HG02759 (cell line): ENCODE results near the gene PROCA1.

Source experiments
- ATAC-seq: cut with Tn5 transposase; IDR thresholded peaks from one replicate; pipeline ENCODE4 v1.9.1; 2021; ENCODE audit warnings: mild to moderate bottlenecking, moderate library complexity; ENCODE audit not compliant: unreplicated experiment

Gene PROCA1, protein sequence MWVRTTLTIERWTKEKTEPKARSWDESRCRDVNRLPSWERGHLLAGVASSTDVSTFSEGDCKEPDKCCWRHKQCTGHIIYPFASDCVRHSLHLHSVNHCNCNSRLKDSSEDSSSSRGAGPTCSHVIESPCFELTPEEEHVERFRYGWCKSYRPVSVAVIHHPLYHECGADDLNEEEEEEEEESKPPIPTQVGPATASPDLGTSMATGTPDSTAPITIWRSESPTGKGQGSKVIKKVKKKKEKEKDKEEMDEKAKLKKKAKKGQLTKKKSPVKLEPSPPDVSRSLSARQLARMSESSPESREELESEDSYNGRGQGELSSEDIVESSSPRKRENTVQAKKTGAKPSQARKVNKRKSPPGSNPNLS

DNA sequence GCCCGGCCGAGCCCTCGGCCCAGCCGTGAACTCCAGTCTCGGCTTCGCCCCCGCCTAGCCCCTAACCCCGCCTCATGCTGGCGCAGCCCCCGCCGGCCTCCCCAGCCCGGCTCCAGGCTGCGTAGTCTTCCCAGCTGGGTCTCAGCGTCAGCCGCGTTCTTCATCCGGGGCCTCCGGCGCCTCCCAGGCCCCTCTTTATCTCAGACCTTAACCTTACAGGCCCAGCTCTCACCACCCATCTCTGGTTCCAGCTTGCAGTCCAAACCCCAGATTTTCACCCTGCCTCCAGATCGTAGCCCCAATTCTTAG lies at the start of gene PROCA1:
TSS of gene PROCA1 (minus strand) at position 166 of the 309 bp plus-strand sequence. CDS start 228 bp downstream, outside the sequence.
- no peak for ATAC-seq

DNA sequence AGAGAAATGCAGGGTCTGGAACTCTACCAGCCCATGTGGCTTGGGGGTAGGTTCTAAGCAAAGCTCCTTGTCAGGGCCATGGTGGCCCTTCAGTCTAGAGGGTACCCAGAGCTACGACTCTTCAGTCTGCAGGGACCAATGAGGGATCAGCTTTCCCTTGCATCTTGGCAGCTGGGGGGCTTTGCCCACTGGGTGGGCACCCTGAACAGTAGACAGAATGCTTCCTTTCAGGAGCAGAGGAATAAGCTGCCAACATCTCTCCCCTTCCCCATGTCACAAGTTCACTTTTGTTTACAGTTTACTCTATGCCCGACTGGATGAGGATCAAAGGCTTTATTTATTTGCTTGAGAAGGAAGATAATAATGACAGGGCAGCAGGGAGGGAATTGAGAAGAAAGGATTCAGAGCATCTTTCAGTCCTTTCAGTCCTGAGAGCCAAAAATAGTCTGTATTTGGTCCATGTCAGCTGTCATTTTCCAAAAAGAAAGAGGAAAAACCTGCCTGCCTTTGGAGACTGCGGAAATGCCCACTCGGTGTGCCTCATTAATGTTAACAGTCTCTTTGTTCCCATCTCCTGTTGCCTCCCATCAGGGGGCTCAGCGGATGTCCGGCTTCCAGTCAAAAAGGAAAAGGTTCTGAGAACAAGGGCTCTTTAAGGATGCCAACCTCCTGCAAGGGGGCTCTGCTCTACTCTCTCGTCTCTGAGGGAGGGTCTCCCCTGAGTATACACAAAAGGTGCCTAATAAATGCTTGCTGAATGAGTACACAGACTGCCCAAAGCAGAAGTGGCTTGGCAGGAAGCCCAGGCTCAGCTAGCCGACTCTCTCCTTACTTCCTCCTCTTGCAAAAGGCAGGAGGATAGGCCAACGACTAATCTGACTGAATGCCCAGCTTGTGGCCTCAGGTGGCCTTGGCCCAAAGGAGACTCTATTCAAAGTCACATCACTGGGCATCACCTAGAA lies 49.2 kb upstream of the PROCA1 start:
- ATAC-seq = no peak

DNA sequence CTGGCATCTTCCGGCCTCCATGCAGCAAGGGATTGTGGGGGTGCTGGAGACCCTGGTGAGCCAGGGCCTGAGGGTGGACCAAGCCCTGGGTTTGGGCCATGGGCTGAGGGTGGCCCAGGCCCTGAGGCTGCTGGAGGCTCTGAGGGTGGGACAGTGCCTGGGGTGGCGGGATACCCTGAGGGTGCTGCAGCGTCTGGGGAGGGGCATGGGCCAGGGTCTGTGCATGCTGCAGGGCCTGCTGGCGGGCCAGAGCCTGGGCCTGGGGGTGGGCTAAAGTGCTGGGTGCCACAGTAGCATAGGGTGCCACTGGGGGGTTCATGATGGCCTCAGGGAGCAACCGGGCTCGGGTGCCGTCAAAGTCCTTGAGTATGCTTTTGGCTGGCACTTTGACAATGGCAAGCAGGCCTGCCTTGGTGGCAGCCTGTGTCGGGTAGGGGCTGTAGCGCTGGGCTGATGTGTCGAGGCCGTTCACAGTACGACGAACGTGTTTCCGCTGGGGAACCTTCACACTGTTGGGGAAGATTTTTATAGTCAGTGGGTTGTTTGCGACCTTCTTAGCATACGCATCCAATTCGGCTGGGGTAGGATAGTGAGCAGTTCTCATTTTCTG lies 47.7 kb upstream of the PROCA1 start:
- ATAC-seq = no peak

DNA sequence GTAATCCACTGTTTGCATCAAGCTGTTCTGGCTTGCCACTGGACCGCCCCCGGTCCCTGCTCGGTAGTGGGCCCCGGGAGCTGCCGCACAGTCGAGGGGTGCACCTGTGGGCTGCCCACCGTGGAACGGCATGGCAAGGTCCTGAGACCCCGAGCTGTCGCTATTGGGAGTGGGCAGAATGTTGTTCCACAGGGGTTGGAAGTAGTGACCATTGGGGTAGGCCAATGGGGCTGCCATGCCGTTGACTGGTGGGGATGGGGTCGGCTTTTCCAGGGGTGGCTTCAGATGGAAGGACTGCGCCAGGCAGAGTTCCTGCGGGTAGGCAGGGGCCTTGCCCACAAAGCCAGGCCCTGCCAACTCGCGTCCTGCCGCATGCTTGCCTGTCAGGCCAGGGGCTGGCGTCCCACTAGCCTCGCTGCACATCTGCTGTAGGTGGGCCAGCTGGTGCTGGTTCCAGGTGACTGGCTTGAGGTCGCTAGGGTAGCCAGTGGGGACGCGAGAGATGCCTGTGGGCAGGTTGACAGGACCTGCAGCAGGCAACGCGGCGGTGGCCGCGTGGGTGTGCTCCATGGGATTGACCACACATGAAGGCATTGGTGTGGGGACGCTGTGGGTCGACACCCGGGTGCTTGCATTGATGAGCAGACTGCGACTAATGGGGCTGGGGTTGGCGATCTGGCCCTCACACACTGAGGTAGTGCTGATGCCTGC lies 46.9 kb upstream of the PROCA1 start:
- ATAC-seq = no peak

DNA sequence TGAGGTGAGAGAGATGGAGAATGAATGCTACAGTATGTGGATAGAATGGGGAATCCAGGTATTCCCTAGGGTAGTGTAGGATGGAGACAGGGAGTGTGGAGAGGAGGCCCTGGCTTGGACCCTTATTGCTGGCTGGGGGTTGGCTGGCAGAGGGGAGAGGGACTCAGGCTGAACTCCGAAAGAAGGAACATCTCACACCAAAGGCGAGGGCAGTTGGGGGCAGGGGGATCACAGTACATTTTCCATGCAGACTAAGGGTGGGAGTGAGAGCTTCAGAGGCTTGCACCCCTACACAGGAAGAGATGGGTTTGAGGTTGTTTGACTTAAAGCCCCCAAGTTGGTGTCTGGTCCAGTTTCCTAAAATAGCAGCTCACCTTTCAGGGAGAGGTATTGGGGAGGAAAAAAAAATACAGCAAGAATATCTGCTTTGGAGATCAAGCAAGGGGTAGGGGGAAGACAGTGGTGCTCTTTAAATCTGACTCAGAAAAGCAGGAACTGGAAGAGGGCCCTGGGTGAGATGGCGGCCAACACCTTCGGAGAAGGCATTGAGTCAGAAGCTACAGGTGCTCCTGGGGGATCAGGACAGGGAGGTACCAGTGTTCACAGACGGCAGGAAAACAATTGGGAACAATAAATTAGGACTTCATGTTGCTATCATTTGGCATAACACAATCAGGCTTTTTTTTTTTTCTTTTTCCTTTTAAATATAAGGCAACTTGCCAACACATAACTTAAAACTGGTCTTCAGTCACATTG lies 44.5 kb upstream of the PROCA1 start:
- ATAC-seq = no peak

DNA sequence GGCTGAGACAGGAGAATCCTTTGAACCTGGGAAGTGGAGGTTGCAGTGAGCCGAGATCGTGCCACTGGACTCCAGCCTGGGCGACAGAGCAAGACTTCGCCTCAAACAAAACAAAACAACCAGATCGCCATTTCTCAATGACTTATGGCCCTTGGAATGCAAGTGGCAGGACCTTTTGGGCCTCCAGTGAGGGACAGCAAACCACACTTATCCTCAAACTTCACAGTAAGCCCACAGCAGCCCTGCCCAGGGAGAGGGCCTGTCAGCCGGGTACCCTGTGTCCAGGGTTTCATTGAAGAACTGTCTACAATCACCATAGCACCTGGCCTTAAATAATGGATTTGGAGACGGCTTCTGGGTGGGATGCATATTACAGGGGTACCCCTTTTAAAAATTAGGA lies 43.8 kb upstream of the PROCA1 start:
- no peak for ATAC-seq

DNA sequence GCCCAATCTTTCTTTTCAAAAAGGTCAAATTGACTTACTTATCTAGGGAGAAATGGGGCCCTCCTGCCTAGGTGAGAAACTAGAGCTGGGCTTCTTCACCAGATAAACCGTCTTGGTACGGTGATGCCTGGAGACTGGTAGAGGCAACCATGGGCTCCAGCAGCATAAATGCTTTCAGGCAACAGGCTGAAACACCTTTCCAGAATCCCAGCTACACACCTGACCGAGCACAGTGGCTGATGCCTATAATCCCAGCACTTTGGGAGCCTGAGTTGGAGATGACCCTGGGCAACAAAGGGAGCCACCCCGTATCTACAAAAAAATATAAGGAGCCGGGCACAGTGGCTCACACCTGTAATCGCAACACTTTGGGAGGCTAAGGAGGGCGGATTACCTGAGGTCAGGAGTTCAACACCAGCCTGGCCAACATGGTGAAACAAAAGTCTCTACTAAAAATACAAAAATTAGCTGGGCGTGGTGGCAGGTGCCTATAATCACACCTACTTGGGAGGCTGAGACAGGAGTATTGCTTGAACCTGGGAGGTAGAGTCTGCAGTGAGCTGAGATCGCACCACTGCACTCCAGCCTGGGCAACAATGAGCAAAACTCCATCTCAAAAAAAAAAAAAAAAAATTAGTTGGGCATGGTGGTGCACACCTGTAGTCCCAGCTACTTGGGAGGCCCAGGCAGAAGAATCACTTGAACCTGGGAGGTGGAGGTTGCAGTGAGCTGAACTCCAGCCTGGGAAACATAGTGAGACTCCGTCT lies 40.1 kb upstream of the PROCA1 start:
- no peak for ATAC-seq

DNA sequence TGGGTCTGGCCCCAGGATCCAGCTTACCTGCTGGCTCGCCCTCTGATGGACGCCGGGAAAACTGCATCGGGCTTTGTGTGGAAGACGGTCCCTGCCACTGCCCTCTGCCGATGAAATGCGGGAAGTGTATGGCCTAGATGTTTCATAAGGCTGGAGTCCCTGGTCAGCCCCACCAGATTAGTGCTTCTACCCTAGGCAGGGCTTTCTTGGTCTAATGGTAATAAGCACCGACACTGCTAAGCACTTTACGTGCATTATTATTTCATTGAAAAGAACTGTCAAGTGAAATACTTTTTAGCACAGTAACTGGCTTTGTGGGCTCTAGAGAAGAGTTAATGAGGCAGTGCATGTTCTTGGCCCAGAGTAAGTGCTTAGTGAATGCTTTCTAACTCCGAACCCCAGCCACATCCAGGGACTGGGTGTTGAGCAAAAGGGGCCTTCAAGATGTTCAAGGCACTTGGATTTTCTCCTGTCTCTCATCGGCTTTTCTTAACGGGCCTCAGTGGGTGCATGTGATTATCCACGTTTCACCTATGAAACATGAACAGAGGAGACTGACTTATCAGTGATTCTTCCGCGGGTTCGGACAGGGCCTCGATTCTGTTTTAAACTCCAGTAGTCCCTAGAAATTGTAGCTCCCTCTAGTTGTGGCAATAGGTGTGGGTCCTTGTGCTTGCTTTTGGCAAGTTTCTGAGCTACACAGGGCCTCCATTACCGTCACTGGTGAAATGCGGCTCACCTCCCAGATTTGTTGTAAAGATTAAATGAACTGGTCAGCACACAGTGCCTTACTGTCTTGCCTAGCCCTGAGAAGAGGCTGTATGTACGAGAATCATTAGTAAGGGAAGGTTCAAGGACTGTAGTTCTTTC lies 38.7 kb upstream of the PROCA1 start:
- peak; percentile 76 for ATAC-seq

DNA sequence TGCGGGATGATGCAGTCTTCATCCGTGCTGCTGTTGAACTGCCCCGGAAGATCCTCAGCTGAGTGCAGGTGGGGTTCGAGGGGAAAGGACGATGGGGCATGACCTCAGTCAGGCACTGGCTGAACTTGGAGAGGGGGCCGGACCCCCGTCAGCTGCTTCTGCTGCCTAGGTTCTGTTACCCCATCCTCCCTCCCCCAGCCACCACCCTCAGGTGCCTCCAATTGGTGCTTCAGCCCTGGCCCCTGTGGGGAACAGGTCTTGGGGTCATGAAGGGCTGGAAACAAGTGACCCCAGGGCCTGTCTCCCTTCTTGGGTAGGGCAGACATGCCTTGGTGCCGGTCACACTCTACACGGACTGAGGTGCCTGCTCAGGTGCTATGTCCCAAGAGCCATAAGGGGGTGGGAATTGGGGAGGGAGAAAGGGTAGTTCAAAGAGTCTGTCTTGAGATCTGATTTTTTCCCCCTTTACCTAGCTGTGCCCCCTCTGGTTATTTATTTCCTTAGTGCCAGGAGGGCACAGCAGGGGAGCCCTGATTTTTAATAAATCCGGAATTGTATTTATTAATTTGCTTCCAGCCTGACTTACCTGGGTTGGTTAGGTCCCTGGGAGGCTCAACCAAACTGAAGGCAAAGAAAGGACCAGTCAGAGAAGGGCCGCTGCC lies 38.0 kb upstream of the PROCA1 start:
- ATAC-seq = no peak

DNA sequence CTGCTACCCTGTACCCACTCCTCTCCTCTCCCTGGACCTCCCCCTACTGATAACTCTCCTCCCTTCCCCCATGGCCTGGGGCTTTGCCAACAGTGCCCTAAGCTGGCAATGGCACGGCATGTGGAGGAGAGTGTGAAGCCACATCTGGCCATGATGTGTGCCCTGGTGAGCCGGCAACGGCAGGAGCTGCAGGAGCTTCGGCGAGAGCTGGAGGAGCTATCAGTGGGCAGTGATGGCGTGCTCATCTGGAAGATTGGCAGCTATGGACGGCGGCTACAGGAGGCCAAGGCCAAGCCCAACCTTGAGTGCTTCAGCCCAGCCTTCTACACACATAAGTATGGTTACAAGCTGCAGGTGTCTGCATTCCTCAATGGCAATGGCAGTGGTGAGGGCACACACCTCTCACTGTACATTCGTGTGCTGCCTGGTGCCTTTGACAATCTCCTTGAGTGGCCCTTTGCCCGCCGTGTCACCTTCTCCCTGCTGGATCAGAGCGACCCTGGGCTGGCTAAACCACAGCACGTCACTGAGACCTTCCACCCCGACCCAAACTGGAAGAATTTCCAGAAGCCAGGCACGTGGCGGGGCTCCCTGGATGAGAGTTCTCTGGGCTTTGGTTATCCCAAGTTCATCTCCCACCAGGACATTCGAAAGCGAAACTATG lies 37.3 kb upstream of the PROCA1 start:
- no peak for ATAC-seq

DNA sequence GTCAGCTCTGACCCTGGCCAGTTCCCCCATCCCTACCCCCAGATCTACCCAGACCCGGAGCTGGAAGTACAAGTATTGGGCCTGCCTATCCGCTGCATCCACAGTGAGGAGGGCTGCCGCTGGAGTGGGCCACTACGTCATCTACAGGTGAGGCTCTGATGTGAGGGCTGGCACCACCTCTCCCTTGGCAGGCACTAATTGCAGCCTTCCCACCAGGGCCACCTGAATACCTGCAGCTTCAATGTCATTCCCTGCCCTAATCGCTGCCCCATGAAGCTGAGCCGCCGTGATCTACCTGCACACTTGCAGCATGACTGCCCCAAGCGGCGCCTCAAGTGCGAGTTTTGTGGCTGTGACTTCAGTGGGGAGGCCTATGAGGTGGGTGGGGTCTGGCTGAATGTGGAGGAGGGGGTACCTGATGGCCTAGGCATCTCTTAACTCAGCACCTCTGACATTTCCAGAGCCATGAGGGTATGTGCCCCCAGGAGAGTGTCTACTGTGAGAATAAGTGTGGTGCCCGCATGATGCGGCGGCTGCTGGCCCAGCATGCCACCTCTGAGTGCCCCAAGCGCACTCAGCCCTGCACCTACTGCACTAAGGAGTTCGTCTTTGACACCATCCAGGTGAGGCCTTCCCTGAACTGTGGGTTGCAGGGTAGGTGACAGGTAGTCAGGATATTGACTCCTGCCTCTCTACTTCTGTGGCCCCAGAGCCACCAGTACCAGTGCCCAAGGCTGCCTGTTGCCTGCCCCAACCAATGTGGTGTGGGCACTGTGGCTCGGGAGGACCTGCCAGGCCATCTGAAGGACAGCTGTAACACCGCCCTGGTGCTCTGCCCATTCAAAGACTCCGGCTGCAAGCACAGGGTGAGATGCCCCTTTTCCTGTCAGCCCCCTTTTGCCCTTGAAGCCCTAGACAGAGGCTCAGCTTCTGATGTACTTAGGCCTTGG lies 36.4 kb upstream of the PROCA1 start:
- ATAC-seq = no peak

DNA sequence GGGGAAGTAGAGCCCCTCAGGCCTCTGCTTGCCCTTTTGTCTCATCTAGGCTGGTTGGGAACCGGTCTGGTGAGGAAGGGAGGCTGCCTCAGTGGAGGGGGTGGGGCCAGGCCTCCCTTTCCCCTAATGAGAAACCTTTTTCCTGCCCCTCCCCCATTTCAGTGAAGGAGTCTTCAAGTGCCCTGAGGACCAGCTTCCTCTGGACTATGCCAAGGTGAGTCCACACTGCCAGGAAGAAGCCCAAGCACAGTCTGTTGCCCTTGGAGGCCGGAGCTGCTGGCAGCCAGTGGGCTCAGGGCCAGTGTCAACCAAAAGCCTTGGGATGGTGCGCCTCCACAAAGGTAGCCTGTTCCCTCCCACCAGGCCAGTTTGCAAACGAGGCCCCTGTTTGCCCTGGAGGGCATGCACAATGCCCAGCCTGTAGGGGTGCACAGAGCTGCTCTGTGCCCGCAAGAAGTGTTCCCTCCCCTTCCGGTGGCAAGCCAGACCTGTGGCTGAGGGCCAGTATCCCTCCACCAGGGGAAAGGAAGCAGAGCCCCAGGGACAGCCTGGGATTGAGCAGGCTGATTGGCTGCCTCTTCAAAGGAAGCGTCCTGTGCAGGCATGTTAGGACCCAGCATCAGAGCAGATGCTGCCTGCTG lies 35.5 kb upstream of the PROCA1 start:
- ATAC-seq = no peak

DNA sequence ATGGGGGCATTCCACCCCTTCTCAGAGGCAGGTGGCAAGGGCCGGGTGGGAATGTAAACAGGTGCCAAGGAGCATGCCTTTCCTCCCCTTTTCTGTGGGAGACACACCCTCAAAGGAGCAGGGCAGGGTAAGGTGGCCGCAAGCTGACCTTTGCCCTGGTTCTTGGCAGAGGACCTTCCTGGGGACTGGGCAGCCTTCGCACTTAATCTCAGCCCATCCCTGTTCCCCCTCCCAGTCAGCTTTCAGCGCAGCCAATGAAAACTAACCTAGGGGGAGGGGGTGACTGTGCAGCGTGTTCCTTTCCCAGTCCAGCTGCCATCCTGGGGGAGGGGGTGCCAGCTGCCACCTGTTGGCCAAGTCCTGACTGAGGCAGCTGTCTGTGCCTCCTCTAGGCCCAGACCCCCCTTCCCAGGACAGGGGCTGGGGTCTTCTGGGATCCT lies 34.9 kb upstream of the PROCA1 start:
- ATAC-seq = no peak

DNA sequence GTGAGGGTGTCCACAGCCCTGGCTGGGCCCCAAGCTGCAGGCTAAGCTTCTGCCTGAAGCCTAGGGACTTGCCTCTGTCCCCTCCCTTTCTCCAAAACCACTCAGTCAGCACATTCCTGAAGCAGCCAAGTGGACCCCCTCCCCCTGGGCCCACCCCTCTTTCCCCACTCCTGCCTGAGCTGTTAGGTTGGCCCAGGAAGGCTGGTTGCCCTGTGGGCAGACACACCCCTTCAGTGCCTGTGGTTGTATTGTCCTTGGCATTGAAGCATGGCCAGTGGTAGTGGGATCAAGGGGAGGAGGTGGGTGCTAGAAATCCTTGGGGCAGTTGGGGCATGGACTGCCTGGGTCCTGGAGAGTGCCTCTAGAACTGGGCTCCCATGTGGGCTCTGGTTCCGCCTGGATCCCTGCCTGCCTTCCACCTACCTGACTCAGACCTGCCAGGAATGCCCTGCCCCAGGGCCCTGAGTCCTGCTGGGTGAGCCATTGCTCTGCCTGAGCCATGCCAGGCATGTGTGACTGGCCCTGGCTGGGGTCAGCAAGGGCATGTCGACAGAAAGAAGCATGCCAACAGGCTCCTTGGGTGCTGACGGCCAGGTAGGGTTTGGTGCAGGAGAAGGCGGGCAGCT lies 34.2 kb upstream of the PROCA1 start:
- no peak for ATAC-seq

DNA sequence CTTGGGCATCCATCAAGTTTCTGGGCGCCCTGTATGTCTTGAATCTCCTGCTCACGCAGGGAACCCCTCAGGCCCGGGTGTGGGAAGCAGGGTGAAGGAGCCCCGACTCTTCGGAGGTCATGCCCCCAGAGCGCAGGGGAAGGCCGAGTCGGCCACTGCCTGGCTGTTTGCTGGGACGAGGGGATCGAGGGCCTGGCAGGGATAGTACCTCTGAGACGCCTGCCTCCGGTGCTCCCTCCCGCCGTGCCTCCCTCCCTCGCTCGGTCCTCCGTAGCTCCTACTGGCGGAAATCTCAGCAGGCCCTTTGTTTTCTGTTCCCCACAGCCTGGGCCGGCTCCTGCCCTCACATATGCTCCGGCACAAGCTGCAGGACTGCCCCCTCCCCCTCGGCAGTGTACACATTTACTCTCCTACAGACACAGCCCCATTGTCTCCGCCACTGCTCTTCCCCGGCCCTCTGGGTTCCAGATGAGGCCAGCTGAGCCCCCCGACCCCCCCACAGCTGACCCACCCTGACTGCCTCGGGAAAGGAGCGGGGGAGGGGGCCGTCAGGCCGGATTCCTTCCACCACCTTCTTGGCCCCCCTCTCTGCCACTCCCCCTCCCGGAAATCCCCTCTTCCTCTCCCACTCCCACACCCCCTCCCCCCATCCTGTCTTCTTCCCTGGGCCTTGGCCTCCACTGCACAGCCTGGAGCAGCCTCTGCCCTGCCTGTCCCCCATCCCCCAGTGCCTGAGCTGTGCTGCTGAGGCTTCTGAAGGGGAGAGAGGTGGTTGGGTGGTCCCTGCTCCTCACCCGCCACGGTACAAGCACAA lies 33.5 kb upstream of the PROCA1 start:
- no peak for ATAC-seq
